ENCODE results near the gene TNFRSF14. TPM values are rescaled to one million over a fixed set of nuclear protein-coding genes. Genes with fewer than 3 reads are reported as not detected.

The TNFRSF14 gene
- total RNA-seq, 1 donor from 2014 or later = 141 TPM

- DNase-seq (ENCODE audit: low spot score in 2 of 2) = no peak
- Histone ChIP-seq H3K9me3 (no peaks in the 10 kb centered on the region), H3K27ac (no peak overlapping the region), H3K4me1 (peaks cover 5 to 8% of the 10 kb centered on the region in 2 donors), H3K36me3 (peaks cover 0 to 4% of the 10 kb centered on the region in 2 donors), H3K27me3 (no peaks in the 10 kb centered on the region), H3K4me3 (no peak overlapping the region)
- no peak for TF ChIP-seq CTCF (IDR thresholded peaks at IDR 0.05)
- intact Hi-C loops (cut with DNase I) = no loop called here
Observed at GRCh38 chr1:2590233-2591141, 34.3 kb downstream of the TNFRSF14 start.

- TF ChIP-seq CTCF (IDR thresholded peaks at IDR 0.05) = no peak
- no peak overlapping the region for H3K27ac ChIP-seq
- H3K4me3 ChIP-seq = no peak overlapping the region
- DNase-seq (ENCODE audit: low spot score in 2 of 2) = no peak
- no peaks in the 10 kb centered on the region for H3K9me3 ChIP-seq
- intact Hi-C loops (cut with DNase I) = no loop called here
- peaks cover 0 to 4% of the 10 kb centered on the region in 2 donors for H3K36me3 ChIP-seq
- H3K4me1 ChIP-seq = peaks cover 5 to 8% of the 10 kb centered on the region in 2 donors
- no peaks in the 10 kb centered on the region for H3K27me3 ChIP-seq
Observed at GRCh38 chr1:2591233-2591580, 35.0 kb downstream of the TNFRSF14 start.

- Histone ChIP-seq H3K36me3 (peaks cover 0 to 4% of the 10 kb centered on the region in 2 donors), H3K4me1 (peaks cover 5 to 8% of the 10 kb centered on the region in 2 donors), H3K9me3 (no peaks in the 10 kb centered on the region), H3K27ac (no peak overlapping the region), H3K27me3 (no peaks in the 10 kb centered on the region), H3K4me3 (no peak overlapping the region)
- no peak for DNase-seq (ENCODE audit: low spot score in 2 of 2)
- no peak for TF ChIP-seq CTCF (IDR thresholded peaks at IDR 0.05)
- intact Hi-C loops (cut with DNase I) = no loop called here
Observed at GRCh38 chr1:2591581-2592261, 35.5 kb downstream of the TNFRSF14 start.

- Histone ChIP-seq H3K4me3 (no peak overlapping the region), H3K36me3 (peaks cover 0 to 4% of the 10 kb centered on the region in 2 donors), H3K27me3 (no peaks in the 10 kb centered on the region), H3K27ac (no peak overlapping the region), H3K4me1 (peaks cover 0 to 2% of the 10 kb centered on the region in 2 donors), H3K9me3 (no peaks in the 10 kb centered on the region)
- no peak for DNase-seq (ENCODE audit: low spot score in 2 of 2)
- TF ChIP-seq CTCF (IDR thresholded peaks at IDR 0.05) = no peak
- intact Hi-C loops (cut with DNase I) = no loop called here
Observed at GRCh38 chr1:2592672-2593071, 36.5 kb downstream of the TNFRSF14 start.

- no peak for TF ChIP-seq CTCF (IDR thresholded peaks at IDR 0.05)
- Histone ChIP-seq H3K4me1 (no peaks in the 10 kb centered on the region), H3K27me3 (no peaks in the 10 kb centered on the region), H3K9me3 (peaks cover 0 to under 1% of the 10 kb centered on the region in 2 donors), H3K27ac (no peak overlapping the region), H3K36me3 (peaks cover 0 to 4% of the 10 kb centered on the region in 2 donors), H3K4me3 (no peak overlapping the region)
- intact Hi-C loops (cut with DNase I) = no loop called here
- DNase-seq (ENCODE audit: low spot score in 2 of 2) = peak in 1 of 2 donors; percentile 47
Observed at GRCh38 chr1:2593251-2593878, 37.2 kb downstream of the TNFRSF14 start.

All from ascending aorta (tissue), 2 donors.